NCI-H128 (cell line): ENCODE results near the gene CD1C.
"Not testable (repeated sequence)": the region's sequence is repeated elsewhere in the genome, so short reads cannot be mapped to it uniquely, and the experiment has no call there.

Source experiments
- DNase-seq: peaks from one replicate; lab custom pipeline; 2025; ENCODE audit not compliant: unreplicated experiment; lab: John Stamatoyannopoulos, UW

CD1C gene

DNA sequence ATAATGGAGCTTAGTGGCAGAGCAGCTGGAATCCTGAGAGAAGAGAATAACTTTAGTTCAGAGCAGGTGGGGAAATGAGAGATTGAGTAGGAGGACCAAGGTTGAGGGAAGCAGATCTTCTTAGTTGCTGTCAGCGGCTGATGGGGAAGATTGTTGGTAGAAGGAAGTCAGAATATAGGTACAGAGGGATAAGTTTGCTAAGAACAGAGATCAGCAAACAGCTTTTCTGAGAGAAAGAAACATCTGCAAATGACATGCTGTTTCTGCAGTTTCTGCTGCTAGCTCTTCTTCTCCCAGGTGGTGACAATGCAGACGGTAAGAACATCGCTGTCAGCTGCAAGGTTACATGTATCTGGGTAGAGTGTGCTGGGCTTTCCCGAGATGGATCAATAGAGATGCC lies at the start of gene CD1C:
Gene CD1C (plus strand): TSS at position 113 of the 400 bp plus-strand sequence. CDS start 142 bp downstream, at position 255.
- DNase-seq: no peak

GRCh38 chr1:158246650-158247049 lies 43.1 kb upstream of the CD1C start:
- DNase-seq: no peak

DNA sequence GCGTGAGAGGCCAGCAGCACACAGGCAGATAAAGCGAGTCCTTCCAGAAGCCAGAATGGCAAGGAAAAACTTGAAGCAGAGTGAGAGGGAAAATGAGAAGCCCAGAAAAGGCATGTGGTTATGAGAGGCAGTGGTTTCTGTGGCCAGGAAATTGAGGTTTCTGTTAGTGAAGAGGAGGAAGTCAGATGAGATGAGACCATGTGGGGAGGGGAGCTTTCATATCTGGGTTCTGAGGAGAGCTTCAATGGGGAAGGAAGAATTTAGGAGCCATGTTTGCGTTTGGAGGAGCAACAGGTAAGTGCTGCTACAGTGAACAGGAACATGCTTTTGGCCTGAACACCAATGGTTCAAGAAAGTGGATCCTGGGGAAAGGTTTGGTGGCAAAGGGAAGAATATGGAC lies 41.6 kb upstream of the CD1C start:
- DNase-seq: no peak

DNA sequence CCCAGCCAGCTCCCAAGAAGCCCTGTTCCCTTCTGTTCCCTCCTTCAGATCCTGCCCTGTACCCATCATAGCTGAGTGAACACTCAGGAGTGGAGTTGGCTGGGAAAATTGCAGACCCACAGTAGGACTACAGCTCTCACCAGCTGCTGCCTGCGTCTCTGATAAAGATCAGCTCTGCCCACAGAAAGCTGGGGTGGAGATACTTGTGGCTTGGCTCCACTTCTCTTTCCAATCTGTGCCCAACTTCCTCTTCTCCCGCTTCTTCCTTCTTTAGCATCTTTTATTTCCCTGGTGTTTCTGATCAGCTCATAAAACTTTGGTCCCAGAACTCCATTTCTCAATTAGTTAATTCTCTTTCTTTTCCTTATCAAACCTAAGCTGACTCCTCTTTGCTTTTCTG lies 41.0 kb upstream of the CD1C start:
- no peak for DNase-seq

GRCh38 chr1:158249646-158250045 lies 40.1 kb upstream of the CD1C start:
- DNase-seq: no peak

- no peak for DNase-seq
Measured at GRCh38 chr1:158251163-158251562, 38.6 kb upstream of the CD1C start.

DNA sequence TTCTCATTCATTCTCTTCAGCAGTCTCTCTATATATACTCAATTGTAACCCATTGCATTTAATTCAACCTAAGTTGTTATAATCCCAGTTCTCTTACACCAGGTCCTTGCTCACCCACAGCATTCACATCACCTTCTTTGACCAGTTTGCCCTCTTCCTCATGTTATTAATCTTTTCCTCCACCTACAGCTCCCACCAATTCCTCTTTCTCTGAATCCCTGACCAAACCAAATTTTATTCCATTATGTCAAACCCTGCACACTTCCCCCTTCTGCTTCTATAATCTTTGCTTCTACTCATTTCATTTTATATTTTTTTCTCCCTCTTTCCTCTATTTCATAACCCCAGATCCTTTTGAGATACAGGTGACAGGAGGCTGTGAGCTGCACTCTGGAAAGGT lies 34.1 kb upstream of the CD1C start:
- DNase-seq: no peak

GRCh38 chr1:158256747-158257146 lies 33.0 kb upstream of the CD1C start:
- DNase-seq: not testable (repeated sequence)

- DNase-seq: no peak
Measured at GRCh38 chr1:158257888-158258287, 31.8 kb upstream of the CD1C start.

DNA sequence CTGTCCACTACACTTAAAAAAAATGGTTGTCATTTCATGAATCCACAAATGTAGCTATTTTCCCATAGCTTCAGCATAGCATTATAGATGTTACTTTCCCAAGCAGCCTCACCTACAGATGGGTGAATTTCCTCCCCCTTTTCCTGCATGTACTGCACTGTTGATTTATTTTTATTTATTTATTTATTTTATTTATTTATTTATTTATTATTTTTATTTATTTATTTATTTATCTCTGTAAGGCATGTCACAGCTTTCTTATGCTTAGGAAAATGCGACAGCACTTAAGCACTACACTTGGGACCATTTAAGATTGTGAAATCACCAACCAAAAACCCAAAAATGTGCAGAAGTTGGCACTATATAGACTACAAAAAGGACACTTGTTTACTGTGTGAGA lies 30.6 kb upstream of the CD1C start:
- DNase-seq: no peak

DNA sequence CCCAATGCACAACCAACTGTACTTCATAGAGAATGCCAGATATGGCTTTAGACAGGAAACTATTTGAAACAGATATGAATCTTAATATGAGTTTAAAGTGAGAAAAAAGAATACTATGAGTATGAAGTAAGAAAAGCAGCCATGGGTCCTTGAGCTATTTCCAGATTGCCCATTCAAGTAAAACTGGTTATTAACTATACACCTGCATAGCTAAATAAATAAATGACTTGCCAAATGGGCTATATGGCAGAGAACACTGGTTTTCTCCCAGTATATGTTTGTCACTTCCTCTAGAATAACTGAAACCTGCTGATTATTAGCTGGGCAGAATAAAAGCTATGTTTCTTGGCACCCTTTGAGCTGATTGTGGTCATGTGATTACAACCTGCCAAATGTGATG lies 17.0 kb upstream of the CD1C start:
- DNase-seq: no peak

GRCh38 chr1:158274797-158275196 lies 14.9 kb upstream of the CD1C start:
- DNase-seq: no peak

DNA sequence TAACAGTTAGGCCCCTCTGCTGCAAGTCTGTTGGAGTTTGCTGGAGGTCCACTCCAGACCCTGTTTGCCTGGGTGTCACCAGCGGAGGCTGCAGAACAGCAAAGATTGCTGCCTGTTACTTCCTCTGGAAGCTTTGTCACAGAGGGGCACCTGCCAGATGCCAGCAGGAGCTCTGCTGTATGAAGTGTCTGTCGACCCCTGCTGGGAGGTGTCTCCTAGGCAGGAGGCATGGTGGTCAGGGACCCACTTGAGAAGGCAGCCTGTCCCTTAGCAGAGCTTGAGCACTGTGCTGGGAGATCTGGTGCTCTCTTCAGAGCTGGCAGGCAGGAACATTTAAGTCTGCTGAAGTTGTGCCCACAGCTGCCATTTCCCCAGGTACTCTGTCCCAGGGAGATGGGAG lies 7.3 kb upstream of the CD1C start:
- DNase-seq: not testable (repeated sequence)

- DNase-seq: no peak
Measured at GRCh38 chr1:158283965-158284364, 5.8 kb upstream of the CD1C start.

DNA sequence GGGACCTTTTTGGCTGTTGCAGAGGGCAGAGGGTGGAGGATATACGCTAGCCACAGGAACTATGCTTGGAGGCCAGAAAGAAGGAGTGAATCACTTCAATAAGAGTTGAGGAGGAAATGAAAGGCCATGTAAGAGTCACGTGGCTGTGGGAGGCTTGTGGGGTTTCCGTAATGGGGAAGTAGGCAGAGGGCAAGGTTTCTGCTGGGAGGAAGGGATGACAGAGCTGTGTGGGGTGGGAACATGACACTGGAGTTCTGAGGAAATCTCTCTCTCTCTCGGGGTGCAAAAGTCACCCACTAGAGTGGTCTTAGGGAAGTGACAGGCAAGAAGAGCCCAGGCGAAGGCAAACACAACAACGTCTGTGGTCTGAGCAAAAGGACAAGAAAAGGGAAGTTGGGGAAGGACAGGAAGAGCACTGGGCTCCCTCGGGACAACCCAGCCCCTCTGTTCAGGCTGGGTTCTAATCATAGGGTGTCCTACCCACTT lies 3.9 kb upstream of the CD1C start:
- no peak for DNase-seq

GRCh38 chr1:158286487-158286886 lies 3.2 kb upstream of the CD1C start:
- no peak for DNase-seq

- no peak for DNase-seq
Measured at GRCh38 chr1:158286941-158287346, 2.8 kb upstream of the CD1C start.

- no peak for DNase-seq
Measured at GRCh38 chr1:158290321-158290844, 660 bp downstream of the CD1C start.

GRCh38 chr1:158295791-158296190 lies 6.1 kb downstream of the CD1C start:
- no peak for DNase-seq

DNA sequence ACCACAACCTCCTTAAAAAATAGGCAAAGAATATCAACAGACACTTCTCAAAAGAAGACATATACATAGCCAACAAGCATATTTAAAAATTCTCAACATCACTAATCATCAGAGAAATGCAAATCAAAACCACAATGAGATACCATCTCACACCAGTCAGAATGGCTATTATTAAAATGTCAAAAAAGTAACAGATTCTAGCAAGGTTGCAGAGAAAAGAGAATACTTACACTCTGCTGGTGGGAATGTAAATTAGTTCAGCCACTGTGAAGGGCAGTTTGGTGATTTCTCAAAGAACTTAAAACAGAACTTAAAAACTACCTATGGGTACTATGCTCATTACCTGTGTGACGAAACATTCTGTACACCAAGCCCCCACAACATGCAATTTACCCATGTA lies 20.9 kb downstream of the CD1C start:
- no peak for DNase-seq

DNA sequence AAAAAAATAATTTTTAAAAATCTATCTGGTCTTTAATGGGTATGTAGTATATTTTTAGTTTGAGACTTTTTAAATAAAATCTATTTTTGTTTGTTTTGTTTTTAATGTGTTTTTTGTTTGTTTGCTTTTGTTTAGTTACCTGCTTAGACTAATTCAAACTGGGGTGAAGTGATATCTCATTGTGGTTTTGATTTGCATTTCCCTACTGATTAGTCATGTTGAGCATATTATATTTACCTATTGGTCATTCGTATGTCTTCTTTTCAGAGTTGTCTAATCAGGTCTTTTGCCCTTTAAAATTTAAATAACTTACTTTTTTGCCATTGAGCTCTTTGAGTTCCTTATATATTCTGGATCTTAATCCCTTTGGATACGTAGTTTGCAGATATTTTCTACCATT lies 21.3 kb downstream of the CD1C start:
- no peak for DNase-seq

DNA sequence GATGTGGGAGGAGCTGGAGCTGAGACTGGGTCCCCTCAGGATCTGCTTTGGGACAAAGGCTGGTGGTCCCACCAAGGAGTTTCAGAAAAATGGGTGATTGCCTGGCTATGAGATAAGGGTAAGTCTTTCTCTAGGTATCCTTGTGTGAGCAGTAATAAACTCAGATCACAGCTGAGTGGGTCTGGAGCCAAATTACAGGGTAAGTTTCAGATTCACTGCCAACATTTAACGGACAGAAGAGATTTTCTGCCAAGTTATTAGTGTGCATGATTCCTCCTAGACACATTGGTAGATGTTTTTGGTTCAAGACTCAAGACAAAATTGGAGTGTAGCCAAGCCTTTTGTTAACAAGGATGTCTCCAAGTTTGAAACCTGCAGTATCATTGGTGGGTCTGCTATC lies 34.1 kb downstream of the CD1C start:
- DNase-seq: no peak

- DNase-seq: no peak
Measured at GRCh38 chr1:158324395-158324794, 34.7 kb downstream of the CD1C start.

- DNase-seq: no peak
Measured at GRCh38 chr1:158327481-158327880, 37.8 kb downstream of the CD1C start.
